GM19238 (cell line): ENCODE measurements around the gene FKBP2.

ENCODE experiments used
- DNase-seq: peaks from one replicate; pipeline ENCODE4 v3.0.0; 2011; ENCODE audit warnings: low spot score; ENCODE audit not compliant: insufficient read length

Gene FKBP2

DNA sequence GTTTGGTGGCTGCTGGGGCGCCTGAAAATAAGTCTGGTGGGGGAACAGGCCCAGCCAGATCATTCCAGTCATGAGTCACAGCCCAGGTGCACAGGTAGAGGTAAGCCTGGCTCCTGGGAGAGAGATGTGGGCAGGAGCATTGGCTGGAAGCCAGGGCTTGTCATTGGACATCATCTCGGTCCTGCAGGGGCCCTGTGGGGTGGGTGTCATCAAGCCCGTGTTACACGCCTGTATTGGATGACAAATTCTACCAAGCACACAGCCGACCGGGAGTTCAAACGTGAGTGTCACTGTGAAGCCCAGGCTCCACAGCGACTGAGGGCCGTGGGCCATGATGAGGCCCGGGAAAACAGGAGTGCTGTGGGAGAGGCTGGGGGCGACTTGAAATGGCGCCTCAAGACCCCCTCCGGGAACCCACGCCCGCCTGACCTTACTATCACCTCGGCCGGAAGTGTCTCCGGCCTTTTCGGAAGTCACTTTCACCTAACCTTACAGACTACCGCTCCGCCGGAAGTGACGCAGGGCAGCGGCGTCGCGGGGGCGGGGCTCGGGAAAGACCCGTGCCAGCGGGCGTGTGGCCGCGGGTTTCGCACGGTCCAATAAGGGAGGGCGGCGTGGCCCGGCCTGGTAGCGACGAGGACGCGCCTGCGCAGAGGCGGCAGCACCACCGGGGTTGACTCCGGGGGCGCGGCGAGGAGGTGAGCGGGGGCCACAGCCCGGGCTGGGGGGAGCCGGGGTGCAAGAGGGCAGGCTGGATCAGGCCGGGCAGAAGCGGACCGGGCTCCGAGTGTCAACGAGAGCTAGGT lies at the start of gene FKBP2:
Gene FKBP2, plus strand, starts transcription at position 661 of the 806 bp plus-strand sequence. CDS start 1,293 bp downstream, outside the sequence.
- peak; percentile 97 for DNase-seq

DNA sequence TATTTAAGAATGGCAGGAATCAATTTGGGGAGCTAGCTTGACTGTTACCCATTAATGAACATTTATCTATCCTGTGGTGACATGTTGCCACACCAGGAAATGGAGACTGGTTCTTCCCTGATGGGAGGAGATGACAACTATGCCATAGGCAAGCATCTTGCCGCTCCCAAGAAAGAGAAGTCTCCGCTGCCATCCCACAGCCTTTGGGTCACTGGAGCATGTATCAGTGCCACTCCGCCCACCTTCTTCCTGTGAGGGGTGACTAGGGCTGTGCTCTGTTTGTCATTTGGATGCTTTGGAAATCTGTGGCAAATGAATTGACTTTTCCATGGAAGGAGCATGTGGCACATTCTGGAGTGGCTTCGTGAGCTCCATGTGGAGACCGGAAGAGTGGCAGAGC lies 48.5 kb upstream of the FKBP2 start:
- DNase-seq = no peak

DNA sequence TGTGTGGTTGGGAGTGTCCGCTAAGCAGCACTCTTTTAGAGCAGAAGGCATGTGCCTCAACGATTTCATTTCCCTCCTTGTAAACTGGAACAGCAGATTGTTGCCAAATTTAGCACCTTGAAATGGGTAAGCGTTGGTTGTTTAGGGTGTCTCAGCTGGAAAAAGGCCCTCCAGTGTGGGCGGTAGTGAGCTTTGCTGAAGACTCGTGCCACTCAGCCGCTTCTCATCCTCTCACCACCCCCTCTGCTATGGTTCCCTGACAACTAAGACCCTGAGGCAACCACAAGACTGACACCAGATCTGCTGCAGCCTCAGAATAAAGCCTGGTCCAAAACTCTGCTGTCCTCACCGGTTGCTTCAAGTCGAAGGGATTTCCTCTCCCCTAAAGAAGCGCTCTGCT lies 44.3 kb upstream of the FKBP2 start:
- no peak for DNase-seq

DNA sequence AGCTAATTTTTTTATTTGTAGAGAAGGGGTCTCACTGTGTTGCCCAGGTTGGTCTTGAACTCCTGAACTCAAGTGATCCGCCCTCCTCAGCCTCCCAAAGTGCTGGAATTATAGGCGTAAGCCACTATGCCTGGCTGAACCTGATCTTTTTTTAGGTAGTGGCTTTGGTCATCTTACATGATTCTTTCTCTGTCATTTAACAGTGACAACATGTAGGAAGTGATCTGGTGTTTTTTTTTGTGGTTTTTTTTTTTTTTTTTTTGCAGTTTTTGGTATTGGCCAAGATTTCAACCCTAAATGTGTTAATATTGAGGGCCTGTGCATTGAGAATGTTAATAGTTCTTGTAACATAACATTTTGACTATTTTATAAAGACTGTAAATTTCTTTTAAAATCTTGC lies 42.4 kb upstream of the FKBP2 start:
- no peak for DNase-seq

DNA sequence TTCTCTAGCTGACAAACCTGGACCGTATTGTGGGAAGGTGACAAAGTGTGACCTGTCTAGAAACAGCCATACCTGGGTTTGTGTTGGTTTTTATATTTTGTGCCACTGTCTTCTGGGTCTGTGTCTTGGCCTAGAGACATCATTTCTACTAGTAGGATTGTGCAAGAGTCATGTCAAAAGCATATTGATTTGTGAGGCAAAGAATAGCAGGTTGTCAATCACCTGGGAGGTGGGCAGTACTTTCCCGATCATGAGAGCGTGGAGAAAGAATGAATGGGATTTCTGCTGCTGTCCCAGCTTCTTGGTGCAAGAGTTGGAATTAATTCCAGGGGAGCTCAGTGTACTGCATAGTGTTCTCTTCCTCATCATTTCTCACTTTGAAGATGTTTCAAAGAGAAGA lies 39.4 kb upstream of the FKBP2 start:
- DNase-seq = no peak

DNA sequence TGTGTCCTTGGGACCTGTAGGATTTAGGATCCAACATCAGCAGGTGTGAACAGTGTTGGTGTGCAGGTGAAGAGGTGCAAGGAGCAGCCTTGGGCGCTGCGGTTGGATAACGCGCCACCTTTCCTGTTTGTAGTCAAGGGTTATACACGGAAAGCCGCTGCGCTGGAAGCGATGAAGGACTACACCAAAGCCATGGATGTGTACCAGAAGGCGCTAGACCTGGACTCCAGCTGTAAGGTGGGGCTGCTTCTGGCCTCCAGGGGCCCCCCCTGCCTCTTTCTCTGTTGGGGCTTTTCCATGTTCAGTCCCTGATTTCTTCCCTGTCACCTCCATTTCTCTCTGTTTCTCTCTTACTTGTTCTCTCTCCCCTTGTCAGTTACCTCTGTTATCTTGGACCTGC lies 37.9 kb upstream of the FKBP2 start:
- DNase-seq = no peak

DNA sequence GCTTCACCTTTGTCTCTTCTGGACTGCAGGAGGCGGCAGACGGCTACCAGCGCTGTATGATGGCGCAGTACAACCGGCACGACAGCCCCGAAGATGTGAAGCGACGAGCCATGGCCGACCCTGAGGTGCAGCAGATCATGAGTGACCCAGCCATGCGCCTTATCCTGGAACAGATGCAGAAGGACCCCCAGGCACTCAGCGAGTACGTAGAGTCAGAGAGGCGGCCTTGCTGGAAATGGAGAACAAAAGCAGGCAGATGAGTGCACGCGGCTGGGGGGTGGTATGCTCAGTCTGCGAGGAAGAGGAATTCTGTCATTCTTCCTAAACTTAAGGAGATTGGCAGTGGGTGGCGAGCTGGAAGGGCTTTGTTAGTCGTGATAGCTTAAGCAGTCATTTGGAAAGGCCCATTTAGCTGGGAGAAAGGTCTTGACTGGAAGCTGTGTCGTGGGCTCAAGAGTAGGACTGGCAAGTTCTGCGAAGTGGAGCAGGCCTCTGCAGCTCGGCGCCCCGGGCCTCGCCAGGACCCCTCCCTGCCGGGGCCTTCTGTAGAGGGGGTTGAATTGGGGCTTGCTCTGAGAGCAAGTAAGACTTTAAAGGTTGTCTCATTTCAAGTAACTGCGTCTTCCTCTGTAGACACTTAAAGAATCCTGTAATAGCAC lies 37.3 kb upstream of the FKBP2 start:
- DNase-seq = no peak

DNA sequence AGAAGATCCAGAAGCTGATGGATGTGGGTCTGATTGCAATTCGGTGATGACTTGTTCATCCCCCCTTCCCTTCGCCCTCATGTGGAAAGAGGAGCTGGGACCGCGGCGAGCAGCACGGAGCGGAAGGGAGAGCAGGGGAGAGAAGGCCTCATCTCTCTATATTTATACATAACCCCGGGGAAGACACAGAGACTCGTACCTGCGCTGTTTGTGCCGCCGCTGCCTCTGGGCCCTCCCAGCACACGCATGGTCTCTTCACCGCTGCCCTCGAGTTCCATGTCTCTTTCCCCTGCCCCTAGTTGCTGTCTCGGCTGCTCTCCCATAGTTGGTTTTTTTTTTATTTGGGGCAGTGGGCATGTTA lies 36.8 kb upstream of the FKBP2 start:
- no peak for DNase-seq

DNA sequence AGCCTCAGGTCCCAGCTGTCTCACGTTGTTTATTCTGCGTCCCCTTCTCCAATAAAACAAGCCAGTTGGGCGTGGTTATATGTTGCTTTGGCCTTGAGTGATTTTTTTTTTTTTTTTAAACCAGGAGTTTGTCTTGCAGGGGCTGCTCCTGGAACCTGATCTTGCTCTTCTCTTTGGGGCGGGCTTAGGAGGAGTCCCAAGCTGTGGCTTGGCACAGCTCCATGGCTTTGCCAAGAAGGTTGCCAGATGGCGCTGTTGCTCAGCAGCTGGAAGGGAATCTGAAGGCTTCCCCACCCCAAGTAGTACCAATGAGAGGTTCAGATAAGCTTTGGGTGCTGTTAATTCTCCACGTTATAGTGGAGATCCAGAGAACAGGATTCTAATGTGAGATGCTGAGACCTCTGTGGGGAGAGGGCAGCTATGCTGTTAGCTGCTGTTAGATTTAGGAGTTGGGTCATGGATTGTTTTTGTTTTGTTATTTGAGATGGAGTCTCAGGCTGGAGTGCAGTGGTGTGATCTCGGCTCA lies 36.4 kb upstream of the FKBP2 start:
- DNase-seq = peak; percentile 67

DNA sequence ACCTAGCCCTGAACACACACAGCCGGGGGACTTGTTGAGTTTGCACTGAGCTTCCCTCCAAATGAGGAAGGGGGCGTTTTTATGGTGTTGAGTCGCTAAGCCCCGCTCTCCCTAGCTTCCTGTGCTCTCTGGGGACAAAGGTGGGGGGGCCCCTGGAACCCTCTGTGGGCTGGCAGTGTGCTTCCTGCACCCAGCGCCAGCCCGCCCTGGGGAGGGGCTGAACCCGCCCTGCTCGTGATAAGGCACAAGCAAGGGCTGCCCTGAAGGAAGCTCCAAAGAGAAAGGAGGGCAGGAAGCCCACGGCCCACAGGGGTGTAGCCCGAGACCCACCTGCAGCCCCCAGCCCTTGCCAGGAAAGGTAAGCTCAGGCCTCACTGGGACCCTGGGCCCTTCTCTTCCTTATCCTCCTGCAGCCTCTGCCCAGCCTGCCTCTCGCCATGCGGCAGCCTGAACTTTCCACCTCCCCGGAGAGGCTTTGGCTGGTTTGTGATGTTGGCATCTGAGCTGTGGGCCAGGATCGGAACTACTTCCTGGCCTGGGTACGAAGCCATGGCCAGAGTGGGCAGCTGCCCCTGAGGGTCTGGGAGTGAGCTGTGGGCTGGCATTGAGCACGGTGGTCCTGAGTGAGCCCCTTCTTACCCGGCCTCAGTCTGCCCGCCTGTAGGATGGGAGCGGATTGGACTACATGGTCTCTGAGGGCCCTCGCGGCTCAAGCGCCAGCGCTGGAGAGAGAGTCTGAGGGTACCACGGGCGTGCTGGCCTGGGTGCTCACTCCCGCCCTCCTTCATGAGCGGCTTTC lies 34.2 kb upstream of the FKBP2 start, which contains the start of gene FERMT3:
Gene FERMT3, plus strand, starts transcription at position 265 of the 799 bp plus-strand sequence. CDS start 644 bp downstream, outside the sequence.
- peak; percentile 71 for DNase-seq

DNA sequence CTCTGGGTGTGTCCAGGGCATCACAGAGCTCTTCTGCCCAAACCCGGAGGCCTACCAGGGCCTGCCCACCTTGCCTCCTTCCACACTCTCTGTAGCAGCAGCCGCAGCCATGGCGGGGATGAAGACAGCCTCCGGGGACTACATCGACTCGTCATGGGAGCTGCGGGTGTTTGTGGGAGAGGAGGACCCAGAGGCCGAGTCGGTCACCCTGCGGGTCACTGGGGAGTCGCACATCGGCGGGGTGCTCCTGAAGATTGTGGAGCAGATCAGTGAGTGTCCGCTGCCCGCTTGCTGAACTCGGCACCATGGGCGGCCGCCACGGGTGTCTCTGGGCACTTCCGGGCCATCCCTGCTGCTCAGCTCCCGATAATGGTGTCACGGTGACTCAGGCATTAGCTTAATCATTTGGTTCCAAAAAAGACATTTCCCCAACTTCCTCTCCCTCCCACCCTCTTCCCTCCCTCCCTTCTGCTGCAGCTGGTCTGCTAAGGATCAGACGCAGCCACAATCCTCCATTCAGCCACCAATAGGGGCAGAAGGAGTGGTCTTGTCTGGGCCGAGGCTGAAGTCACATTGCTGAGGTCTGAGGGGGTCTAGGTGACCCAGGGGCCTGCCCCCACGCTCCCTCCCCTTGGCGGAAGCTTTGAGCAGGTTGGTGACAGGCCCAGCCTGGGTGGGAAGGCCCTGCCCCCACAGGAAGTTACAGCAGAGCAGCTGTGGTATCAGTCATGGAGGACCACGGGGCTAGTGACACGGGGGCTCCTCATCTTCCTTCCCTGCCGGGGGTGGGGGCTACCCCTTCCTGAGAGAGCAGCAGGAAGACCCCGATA lies 33.4 kb upstream of the FKBP2 start:
- peak; percentile 98 for DNase-seq

DNA sequence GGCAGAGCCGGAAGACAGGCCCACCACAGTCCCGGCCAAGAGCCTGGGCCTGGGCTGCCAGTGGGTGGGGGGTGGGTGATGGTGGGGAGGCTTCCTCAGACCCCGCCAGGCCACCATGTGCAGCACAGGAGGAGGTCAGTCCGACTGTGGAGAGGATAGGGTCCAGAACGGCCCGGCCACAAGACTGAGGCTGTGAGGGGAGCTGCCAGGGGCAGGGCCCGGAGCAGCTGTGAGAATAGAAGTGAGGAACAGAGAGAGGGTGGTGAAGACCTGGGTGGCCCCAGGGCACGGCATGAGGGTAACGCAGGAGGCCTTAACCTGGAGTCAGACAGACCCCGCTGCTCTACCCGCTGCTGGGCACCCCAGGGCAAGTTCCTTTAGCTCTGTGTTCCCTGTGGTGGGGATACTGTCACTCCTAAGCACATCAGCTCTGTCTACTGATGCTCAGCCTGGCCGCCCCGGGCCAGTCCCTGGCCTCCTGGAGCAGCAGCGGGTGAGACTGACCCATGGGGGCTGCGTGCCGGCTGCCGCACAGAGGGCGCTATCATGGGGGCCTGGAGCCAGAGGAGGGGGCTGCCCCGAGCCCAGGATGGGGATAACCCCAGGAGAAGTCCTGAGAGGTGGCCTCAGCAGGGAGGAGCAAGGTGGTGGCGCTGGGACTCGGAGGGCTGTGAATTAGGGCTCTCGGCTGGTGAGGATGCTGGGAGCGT lies 32.7 kb upstream of the FKBP2 start:
- DNase-seq = no peak

DNA sequence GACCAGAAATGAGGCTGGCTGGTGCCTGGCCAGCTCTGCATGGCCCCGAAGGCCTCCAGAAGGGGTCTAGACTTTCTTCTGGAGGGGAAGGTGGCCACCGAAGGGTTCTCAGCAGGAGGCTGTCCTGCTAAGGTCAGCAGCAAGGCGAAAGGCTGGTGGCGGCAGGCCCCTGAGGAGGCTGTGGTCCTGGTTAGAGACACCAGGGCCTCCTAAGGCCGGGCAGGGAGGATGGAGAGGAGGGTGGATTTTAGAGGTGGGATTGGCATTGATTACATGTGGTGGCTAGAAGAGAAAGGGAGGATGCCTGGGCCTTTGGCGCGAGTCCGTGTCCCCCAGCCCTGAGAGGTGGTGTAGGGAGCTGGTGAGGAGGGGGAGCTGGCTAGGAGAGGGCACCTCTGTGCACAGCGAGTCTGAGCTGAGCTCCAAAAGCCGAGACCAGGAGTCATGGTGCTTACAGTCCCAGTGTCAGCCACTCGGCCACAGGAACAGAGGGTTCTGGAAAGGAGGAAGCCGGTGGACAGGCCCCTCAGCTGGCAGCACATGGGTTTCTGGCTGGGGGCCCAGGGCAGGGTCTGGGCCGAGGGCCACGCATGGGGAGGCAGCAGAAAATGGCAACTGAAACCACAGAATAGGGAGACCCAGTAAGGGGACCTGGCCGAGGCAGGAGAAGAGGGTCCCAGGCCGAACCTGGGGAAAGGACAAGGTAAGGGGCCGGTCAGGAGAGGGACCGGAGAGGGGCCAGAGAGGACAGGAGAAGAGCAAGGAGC lies 31.9 kb upstream of the FKBP2 start:
- DNase-seq = no peak

DNA sequence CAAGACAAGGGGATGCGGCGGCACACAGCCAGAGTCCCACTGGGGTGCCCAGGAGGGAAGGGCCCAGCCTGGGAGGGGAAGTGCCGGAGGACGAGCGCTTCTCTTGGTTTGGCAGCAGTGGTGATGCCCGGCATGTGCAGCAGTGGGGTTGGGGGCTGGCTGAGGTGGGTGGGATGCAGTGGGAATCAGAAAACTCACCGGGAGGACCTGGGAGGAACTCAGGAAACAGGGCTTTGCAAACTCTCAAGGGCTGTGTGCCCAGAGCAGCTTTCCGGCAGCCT lies 31.4 kb upstream of the FKBP2 start:
- no peak for DNase-seq

DNA sequence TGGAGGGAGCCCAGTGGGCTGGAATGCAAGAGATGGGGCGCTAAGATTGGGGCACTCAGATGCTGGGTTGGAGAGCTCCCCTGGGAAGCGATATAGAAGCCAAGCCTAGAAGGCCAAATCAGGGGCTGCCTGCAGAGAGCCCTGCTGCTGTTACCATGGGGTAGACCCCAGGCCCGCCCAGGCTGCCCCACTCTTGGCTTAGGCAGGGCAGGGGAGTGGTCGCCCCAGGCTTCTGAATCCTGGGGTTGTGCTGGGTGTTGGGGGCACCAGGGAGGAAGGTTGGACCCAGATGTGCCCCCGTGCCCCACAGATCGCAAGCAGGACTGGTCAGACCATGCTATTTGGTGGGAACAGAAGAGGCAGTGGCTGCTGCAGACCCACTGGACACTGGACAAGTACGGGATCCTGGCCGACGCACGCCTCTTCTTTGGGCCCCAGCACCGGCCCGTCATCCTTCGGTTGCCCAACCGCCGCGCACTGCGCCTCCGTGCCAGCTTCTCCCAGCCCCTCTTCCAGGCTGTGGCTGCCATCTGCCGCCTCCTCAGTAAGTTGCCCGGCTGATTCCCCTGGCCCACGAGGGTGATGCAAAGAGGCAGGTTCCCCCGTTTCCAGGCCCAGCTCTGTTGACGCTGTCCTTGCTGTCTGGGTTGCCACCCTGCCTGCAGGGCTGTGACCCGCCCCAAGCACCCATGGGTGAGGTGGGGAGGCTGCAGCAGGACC lies 30.4 kb upstream of the FKBP2 start:
- no peak for DNase-seq

DNA sequence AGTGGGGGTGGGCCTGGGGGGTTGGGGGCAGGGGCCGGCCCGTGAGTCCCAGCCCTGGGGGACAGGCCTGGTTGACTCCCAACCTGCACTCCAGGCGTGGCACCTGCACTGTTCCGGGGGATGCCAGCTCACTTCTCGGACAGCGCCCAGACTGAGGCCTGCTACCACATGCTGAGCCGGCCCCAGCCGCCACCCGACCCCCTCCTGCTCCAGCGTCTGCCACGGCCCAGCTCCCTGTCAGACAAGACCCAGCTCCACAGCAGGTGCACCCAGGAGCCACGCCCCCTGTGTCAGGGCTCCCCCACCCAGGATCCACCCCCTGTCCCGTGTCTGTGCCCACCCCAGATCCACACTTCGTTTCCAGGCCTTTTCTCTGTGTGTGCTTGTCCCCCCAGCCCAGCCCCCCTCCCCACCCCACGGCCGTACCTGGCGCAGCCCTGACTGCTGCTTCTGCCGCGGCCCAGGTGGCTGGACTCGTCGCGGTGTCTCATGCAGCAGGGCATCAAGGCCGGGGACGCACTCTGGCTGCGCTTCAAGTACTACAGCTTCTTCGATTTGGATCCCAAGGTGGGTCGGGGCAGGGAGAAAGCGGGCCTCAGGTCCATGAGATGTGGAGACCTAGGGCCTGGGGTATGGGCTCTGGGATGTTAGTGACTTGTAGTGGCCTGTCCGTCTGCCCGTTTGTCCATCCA lies 29.6 kb upstream of the FKBP2 start:
- no peak for DNase-seq

DNA sequence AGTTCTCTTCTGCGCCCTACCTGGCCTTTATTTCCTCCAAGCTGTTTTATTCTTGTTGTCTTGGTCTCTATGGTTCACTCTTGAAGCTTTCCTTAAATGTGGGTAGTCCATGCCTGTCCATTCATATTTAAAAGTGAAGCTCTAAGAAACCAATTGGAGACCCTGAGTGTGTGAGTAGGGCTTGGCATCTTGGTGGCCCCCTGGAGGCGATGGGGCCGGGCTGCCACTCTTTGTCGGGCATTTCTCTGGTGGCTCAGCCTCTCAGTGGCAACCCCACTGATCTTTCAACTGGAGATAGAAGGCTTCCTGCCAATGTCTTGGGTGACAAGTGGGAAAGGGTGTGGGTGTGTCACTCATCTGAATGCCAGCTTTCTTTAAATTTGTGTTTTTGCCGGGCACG lies 24.0 kb upstream of the FKBP2 start:
- no peak for DNase-seq

DNA sequence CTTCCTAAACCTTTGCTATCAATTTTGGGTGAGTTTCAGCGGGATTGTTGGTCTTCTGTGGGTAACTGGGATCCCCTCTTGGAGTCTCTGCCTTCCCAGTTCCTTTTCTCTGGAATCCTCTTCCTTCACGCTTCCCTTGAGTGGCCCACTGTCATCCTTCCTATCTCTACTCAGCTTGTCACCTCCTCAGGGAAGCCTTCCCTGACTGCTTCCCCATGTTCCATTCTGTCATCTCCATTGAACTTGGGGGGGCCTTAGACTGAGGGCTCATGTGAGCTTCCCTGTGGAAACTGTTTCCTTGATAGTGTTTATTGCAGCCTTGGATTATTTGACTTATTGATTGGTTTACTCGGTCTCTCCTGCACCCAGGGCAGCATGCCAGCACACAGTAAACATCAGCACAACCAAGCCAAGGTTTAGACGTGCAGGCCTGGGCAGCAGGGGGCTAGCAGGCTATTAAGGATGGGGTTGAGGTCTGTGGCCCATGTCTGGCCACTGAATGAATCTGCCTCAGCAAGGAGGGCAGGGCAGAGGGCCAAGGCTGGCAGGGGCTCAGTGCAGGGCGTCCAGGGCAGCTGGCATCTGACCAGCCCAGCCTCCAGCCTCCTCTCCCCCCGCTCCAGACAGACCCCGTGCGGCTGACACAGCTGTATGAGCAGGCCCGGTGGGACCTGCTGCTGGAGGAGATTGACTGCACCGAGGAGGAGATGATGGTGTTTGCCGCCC lies 22.1 kb upstream of the FKBP2 start:
- DNase-seq = no peak
